Sigmoid colon (tissue), 4 donors: ENCODE data around the gene CUX1.

ENCODE experiments used
- EP300 ChIP-seq, 4 donors: sonication (generic); formaldehyde crosslinking; IDR thresholded peaks; one replicate each; pipeline ENCODE4 v1.6.1; 2017; ENCODE audit warnings: antibody characterized with exemption in 4 of 4
- POLR2A ChIP-seq, 2 donors: fragments of 450-650 bp; IDR thresholded peaks; one replicate each; pipeline ENCODE4 v1.6.1; 2016; ENCODE audit warnings: antibody characterized with exemption in 2 of 2, mild to moderate bottlenecking in 2 of 2, moderate library complexity in 2 of 2
- POLR2AphosphoS5 ChIP-seq, 4 donors: sonication (generic); formaldehyde crosslinking; IDR thresholded peaks; one replicate each; pipeline ENCODE4 v1.6.1; 2017; ENCODE audit warnings: antibody characterized with exemption in 4 of 4
- TF ChIP-seq, protein P1 (sequence below), 4 experiments: fragments of 450-650 bp in 3 of 4; fragments of 200-600 bp in 1 of 4; IDR thresholded peaks; one replicate each; pipeline ENCODE4 v1.5.1; 2016 to 2019; ENCODE audit warnings: antibody characterized with exemption in 4 of 4, mild to moderate bottlenecking in 3 of 4, moderate library complexity in 2 of 4

DNA sequence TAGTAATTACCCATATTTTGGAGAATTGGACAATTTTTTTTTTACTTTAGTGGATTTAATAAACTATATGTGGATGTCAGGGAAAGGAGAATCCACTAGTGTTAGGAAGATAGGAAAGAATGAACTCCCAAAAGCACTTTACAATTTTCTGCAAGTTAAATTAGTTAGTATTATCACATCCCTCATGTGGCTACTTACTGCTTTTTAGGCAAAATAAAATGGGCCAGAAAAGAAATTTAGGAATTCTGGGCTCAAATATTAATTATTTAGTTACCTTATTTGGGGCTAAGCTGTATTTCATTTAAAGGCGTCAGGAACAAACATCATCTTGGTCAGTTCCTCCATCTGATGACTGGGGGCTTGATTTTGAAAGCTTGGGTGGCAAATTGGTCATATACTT is 4.8 kb upstream of the CUX1 start:
- TF ChIP-seq, protein P1, sequence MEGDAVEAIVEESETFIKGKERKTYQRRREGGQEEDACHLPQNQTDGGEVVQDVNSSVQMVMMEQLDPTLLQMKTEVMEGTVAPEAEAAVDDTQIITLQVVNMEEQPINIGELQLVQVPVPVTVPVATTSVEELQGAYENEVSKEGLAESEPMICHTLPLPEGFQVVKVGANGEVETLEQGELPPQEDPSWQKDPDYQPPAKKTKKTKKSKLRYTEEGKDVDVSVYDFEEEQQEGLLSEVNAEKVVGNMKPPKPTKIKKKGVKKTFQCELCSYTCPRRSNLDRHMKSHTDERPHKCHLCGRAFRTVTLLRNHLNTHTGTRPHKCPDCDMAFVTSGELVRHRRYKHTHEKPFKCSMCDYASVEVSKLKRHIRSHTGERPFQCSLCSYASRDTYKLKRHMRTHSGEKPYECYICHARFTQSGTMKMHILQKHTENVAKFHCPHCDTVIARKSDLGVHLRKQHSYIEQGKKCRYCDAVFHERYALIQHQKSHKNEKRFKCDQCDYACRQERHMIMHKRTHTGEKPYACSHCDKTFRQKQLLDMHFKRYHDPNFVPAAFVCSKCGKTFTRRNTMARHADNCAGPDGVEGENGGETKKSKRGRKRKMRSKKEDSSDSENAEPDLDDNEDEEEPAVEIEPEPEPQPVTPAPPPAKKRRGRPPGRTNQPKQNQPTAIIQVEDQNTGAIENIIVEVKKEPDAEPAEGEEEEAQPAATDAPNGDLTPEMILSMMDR (IDR thresholded peaks at IDR 0.05) = no peak
- TF ChIP-seq POLR2AphosphoS5 (IDR thresholded peaks at IDR 0.05) (no peak), POLR2A (IDR thresholded peaks at IDR 0.05) (no peak), EP300 (IDR thresholded peaks at IDR 0.05) (no peak)
